HFFc6 (cell line): ENCODE measurements around the gene FGGY. TPM values are rescaled to one million over a fixed set of nuclear protein-coding genes. Genes with fewer than 3 reads are reported as not detected.

Experiments used
- DNase-seq: peaks from one replicate; pipeline ENCODE4 v3.0.0-alpha.2; 2018
- H3K27ac Mint-ChIP-seq: 2 replicates; pipeline ENCODE4 v1.8.0; 2020; ENCODE audit warnings: mild to moderate bottlenecking, mixed read lengths
- H3K27me3 Mint-ChIP-seq: 2 replicates; pipeline ENCODE4 v1.8.0; 2021; ENCODE audit warnings: mild to moderate bottlenecking, moderate library complexity, mixed read lengths; ENCODE audit not compliant: insufficient read depth
- H3K36me3 Mint-ChIP-seq: 2 replicates; pipeline ENCODE4 v1.8.0; 2021; ENCODE audit warnings: low read depth, mixed read lengths
- H3K4me1 Mint-ChIP-seq: 2 replicates; pipeline ENCODE4 v1.8.0; 2020; ENCODE audit warnings: low read depth, mixed read lengths
- H3K4me3 Mint-ChIP-seq: 2 replicates; pipeline ENCODE4 v1.8.0; 2020; ENCODE audit warnings: mild to moderate bottlenecking, moderate library complexity, mixed read lengths
- H3K9me3 Mint-ChIP-seq: 2 replicates; pipeline ENCODE4 v1.8.0; 2020; ENCODE audit warnings: mild to moderate bottlenecking, mixed read lengths
- total RNA-seq, 6 experiments: library from RNA; stranded (reverse); fragmentation: NEBNext Ultra II Directional; extraction: Animal tissue kit (Norgen Biotek cat#: 25700); gene quantifications; 2 replicates in 1 of 6; 3 replicates in 5 of 6; pipeline ENCODE4 v1.2.3, GENCODE V29; 2021
- TF ChIP-seq, protein P1 (sequence below): fragments of 200-600 bp; sonication (generic); IDR thresholded peaks from 2 replicates; pipeline ENCODE4 v1.5.0; 2021; ENCODE audit warnings: antibody characterized with exemption, mild to moderate bottlenecking

Gene FGGY
- total RNA-seq, 6 experiments from 2014 or later = 16.4 to 20.1 (median 18.7) TPM

DNA sequence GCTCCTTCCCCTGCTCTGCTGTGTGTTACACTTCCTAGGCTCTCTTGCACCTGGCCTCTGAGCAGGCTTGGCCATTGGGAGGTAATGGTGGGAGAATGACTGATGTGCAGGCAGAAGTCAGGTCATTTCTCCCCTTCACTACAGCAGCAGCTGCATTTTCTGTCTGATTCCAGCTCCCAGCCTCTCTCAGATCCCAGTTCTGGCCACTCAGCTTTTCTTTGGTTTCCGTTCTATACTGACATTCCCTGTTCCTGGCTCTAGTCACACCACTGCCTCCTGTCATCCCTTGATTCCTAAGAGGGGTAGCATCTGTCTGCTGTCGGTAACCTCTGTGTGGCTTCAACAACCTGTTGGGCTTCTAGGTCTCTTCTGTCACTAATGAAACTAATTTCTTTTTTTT, 390.2 kb downstream of the FGGY start:
- Mint-ChIP-seq H3K4me1 (peaks cover 14% of the 10 kb centered on the region), H3K36me3 (no peaks in the 10 kb centered on the region), H3K27ac (no peak overlapping the region), H3K4me3 (no peak overlapping the region), H3K9me3 (no peaks in the 10 kb centered on the region), H3K27me3 (no peaks in the 10 kb centered on the region)
- TF ChIP-seq, protein P1, sequence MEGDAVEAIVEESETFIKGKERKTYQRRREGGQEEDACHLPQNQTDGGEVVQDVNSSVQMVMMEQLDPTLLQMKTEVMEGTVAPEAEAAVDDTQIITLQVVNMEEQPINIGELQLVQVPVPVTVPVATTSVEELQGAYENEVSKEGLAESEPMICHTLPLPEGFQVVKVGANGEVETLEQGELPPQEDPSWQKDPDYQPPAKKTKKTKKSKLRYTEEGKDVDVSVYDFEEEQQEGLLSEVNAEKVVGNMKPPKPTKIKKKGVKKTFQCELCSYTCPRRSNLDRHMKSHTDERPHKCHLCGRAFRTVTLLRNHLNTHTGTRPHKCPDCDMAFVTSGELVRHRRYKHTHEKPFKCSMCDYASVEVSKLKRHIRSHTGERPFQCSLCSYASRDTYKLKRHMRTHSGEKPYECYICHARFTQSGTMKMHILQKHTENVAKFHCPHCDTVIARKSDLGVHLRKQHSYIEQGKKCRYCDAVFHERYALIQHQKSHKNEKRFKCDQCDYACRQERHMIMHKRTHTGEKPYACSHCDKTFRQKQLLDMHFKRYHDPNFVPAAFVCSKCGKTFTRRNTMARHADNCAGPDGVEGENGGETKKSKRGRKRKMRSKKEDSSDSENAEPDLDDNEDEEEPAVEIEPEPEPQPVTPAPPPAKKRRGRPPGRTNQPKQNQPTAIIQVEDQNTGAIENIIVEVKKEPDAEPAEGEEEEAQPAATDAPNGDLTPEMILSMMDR = no peak
- DNase-seq = no peak

DNA sequence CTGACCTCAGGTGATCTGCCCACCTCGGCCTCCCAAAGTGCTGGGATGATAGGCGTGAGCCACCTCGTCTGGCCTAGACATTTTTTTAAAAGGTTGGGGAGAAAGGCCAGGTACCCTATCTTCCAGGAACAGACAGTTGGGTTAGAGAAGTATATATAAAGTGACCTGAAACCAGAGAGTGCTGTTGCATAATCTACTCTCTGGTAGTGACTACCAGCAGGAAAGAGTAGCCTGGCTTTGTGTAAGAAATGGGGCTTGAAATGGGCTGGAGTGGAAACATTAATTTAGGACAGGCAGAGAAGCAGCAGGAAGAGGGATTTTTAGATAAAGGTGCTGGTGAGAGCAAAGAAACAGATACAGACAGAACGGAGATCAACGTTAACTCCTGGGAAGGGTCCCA, 392.1 kb downstream of the FGGY start:
- DNase-seq = no peak
- Mint-ChIP-seq H3K36me3 (peaks cover 6% of the 10 kb centered on the region), H3K27me3 (no peaks in the 10 kb centered on the region; the same call in 1 of the 2 replicates), H3K27ac (no peak overlapping the region), H3K4me3 (no peak overlapping the region), H3K9me3 (no peaks in the 10 kb centered on the region), H3K4me1 (peaks cover 30% of the 10 kb centered on the region)
- TF ChIP-seq, protein P1 = no peak

DNA sequence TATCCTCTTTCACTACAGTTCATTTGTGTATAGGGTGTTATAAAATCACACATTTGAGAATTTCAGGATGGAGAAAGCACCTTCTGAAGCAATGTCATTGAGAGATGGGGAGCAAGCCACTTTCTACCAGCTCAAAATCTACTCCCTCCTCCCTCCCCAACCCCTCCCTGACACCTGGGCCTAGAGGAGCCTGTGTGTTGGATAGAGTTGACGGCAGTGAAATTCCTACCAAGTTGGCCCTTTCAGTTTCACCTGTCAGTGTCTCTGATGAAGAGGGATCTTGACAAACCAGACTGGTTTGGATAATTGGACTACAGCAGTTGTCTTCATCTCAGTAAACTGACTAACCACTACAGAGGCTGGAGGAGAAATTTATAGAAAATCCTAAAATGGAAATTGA, 392.8 kb downstream of the FGGY start:
- DNase-seq = no peak
- TF ChIP-seq, protein P1 = no peak
- Mint-ChIP-seq H3K27me3 (no peaks in the 10 kb centered on the region; the same call in 1 of the 2 replicates), H3K27ac (no peak overlapping the region), H3K4me1 (peaks cover 32% of the 10 kb centered on the region), H3K4me3 (no peak overlapping the region), H3K36me3 (peaks cover 6% of the 10 kb centered on the region), H3K9me3 (no peaks in the 10 kb centered on the region)

DNA sequence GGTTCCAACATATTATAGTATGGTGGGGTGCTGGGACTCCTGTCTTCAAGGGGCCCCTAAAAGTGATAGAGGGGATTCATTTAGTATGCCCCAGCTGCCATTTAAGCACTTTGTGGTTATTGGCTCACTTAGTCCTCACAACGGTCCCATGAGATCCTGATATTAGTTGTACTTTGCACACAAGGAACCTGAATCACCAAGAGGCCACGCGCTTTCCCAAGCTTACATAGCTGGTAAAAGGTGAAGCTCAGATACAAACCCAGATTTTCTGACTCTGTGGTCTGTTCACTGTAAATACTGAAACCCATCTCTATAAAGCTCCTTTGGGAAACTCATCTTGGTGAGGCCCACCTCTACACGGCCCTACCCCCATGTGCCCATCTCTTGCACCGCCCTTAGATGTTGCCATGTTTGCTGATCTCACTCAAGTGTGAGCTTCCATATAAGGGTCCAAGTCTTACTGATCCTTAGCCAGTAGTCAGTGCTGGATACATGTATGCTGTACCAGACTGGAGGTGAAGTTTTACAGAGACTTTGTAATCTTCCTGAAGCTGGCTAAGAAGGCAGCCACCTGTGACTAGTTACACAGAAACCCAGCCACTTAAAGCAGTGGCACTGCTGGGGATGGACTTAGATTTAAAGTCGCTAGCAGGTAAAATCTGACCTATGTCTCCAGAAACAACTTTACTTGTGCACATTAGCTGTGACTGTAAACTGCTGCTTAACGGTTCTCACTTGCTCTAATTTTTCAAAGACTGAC, 393.5 kb downstream of the FGGY start:
- TF ChIP-seq, protein P1 = no peak
- Mint-ChIP-seq H3K36me3 (peaks cover 6% of the 10 kb centered on the region), H3K27ac (no peak overlapping the region), H3K27me3 (no peaks in the 10 kb centered on the region; the same call in 1 of the 2 replicates), H3K9me3 (no peaks in the 10 kb centered on the region), H3K4me1 (peaks cover 38% of the 10 kb centered on the region), H3K4me3 (no peak overlapping the region)
- DNase-seq = no peak

DNA sequence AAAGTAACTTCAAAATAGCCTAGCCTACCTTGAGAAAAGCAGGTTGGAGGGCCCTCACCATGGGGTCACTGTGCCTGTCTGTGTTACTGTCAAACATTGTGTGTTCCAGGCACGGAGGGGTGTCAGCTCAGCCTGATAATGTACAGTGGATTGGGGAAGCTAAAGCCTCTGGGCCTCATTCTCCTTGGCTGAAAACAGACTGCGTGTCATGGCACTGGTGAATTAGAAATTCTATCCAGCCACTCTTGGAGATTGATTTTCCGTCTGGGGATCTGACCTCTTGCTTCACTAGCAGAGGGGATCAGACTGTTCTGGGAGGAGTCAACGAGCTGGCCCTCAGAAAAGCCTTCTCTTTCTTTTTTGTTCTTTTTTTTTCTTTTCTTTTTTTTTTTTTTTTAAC, 394.4 kb downstream of the FGGY start:
- Mint-ChIP-seq H3K4me1 (peaks cover 44% of the 10 kb centered on the region), H3K4me3 (no peak overlapping the region), H3K9me3 (no peaks in the 10 kb centered on the region), H3K36me3 (peaks cover 6% of the 10 kb centered on the region), H3K27me3 (no peaks in the 10 kb centered on the region; the same call in 1 of the 2 replicates), H3K27ac (peak overlapping the region; percentile 95)
- TF ChIP-seq, protein P1 = no peak
- no peak for DNase-seq
